ENCODE measurements around the gene KARS1. TPM values are rescaled to one million over a fixed set of nuclear protein-coding genes. Genes with fewer than 3 reads are reported as not detected.

The KARS1 gene
- total RNA-seq, 1 experiment from 2014 or later, result 181 TPM

DNA sequence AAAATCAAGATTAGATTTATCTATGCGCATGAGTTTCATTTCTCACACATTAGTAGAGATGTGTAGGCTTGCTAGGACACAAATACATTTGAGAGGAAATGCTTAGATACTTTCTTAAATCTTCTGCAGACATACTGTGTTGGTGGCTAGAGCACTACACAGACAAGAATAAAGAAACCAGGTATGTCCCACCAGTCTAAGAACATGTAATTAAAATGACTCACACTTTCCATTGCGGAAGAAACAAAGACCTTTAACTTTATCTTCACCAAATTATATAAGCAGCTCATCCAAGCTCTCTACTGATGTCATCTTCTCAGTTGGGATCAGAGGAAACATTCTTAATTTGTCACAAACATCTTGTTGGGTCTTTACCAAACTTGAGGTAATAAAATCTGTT lies 68.7 kb downstream of the KARS1 start:
- Histone ChIP-seq H2BK5ac (ENCODE audit: insufficient read length, low read length) (no peak overlapping the region), H3K79me2 (ENCODE audit: insufficient read depth, low read length) (no peaks in the 10 kb centered on the region), H2AK5ac (ENCODE audit: insufficient read length, low read length) (no peak overlapping the region), H3K27ac (ENCODE audit: insufficient read length, low read depth, low read length) (no peak overlapping the region), H3K4me2 (ENCODE audit: insufficient read depth, insufficient read length, low read length) (no peak overlapping the region), H2BK12ac (ENCODE audit: insufficient read length, low read depth, low read length) (no peak overlapping the region), H4K5ac (ENCODE audit: insufficient read length, low read depth, low read length) (no peak overlapping the region), H4K91ac (ENCODE audit: insufficient read length, low read depth, low read length) (no peak overlapping the region), H3K56ac (ENCODE audit: insufficient read length, low read depth, low read length) (no peak overlapping the region), H3T11ph (ENCODE audit: low read length) (no peak overlapping the region), H2BK20ac (ENCODE audit: low read depth, low read length, poor library complexity, severe bottlenecking) (no peak overlapping the region), H4K20me1 (ENCODE audit: control insufficient read depth, insufficient read depth, insufficient read length) (no peaks in the 10 kb centered on the region), H3K14ac (ENCODE audit: insufficient read depth, low read length) (no peak overlapping the region), H2AFZ (ENCODE audit: low read length) (no peak overlapping the region), H2BK15ac (ENCODE audit: low read depth, low read length) (no peak overlapping the region), H4K8ac (replicated peaks; ENCODE audit: insufficient read length, low read depth, low read length) (no peak overlapping the region), H3K79me1 (ENCODE audit: insufficient read depth, low read depth, low read length, poor library complexity, severe bottlenecking) (no peaks in the 10 kb centered on the region), H3K4ac (ENCODE audit: low read depth, low read length) (no peak overlapping the region), H3K23me2 (ENCODE audit: insufficient read length, low read depth, low read length, poor library complexity, severe bottlenecking) (no peaks in the 10 kb centered on the region), H3K9ac (ENCODE audit: extremely low read depth, insufficient read length, low read length) (no peak overlapping the region), H3K27me3 (ENCODE audit: insufficient read depth, low read length) (no peaks in the 10 kb centered on the region), H3K9me3 (ENCODE audit: control insufficient read depth, low read depth, low read length) (no peaks in the 10 kb centered on the region), H2BK120ac (ENCODE audit: low read depth, low read length, poor library complexity, severe bottlenecking) (no peak overlapping the region), H3K4me1 (ENCODE audit: insufficient read depth, low read length) (peaks cover 8% of the 10 kb centered on the region; the same call in 1 of the 2 replicates), H3K18ac (ENCODE audit: insufficient read length, low read depth, low read length) (no peak overlapping the region), H3K23ac (ENCODE audit: insufficient read length, low read depth, low read length) (no peak overlapping the region)
- Mint-ChIP-seq H3K27me3 (ENCODE audit: low read depth) (no peaks in the 10 kb centered on the region), H3K4me1 (peaks cover 14 to 15% of the 10 kb centered on the region in 2 experiments), H3K27ac (no peak overlapping the region; a peak in 1 of 7 replicates), H3K4me3 (no peak overlapping the region), H3K36me3 (ENCODE audit: insufficient read depth in 1 of 3, low read depth in 3 of 3) (peaks cover 12 to 46% (median 39%) of the 10 kb centered on the region in 3 experiments; a peak in 6 of 7 replicates), H3K9me3 (no peaks in the 10 kb centered on the region)
- no peak for DNase-seq
- no CpG with 5 or more reads among the region's 2 CpGs for WGBS (ENCODE audit: extremely low coverage, insufficient read length, low lambda C conversion rate)
- TF ChIP-seq, protein P1, sequence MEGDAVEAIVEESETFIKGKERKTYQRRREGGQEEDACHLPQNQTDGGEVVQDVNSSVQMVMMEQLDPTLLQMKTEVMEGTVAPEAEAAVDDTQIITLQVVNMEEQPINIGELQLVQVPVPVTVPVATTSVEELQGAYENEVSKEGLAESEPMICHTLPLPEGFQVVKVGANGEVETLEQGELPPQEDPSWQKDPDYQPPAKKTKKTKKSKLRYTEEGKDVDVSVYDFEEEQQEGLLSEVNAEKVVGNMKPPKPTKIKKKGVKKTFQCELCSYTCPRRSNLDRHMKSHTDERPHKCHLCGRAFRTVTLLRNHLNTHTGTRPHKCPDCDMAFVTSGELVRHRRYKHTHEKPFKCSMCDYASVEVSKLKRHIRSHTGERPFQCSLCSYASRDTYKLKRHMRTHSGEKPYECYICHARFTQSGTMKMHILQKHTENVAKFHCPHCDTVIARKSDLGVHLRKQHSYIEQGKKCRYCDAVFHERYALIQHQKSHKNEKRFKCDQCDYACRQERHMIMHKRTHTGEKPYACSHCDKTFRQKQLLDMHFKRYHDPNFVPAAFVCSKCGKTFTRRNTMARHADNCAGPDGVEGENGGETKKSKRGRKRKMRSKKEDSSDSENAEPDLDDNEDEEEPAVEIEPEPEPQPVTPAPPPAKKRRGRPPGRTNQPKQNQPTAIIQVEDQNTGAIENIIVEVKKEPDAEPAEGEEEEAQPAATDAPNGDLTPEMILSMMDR (conservative IDR thresholded peaks at IDR 0.05), result no peak

Data from H9 (cell line).